OCI-LY1 (cell line): Measurements from ENCODE around the gene ADAM19.

Experiments
- CTCF ChIP-seq: fragments of 200-600 bp; sonication (generic), shearing (Covaris generic); IDR thresholded peaks from 2 replicates; pipeline ENCODE4 v1.5.1; 2017; ENCODE audit warnings: mild to moderate bottlenecking, antibody characterized with exemption, low read length, moderate library complexity, mixed read lengths
- EZH2 ChIP-seq: fragments of 200-600 bp; sonication (generic), shearing (Covaris generic); IDR thresholded peaks from 2 replicates; pipeline ENCODE4 v1.8.0; 2017; ENCODE audit warnings: borderline replicate concordance, mixed run types, mild to moderate bottlenecking, antibody characterized with exemption, low read length, moderate library complexity, mixed read lengths

- no peak for TF ChIP-seq CTCF
- TF ChIP-seq EZH2: no peak
These were observed 27.5 kb downstream of the ADAM19 start for GRCh38 chr5:157547941-157548512.
